ENCODE measurements around the gene TDRD1. TPM values are rescaled to one million over a fixed set of nuclear protein-coding genes. Genes with fewer than 3 reads are reported as not detected.
"Not testable (repeated sequence)": the region's sequence is repeated elsewhere in the genome, so short reads cannot be mapped to it uniquely, and the experiment has no call there.

The TDRD1 gene
- total RNA-seq: under 1 TPM; 0.05 to 0.16 TPM

DNA sequence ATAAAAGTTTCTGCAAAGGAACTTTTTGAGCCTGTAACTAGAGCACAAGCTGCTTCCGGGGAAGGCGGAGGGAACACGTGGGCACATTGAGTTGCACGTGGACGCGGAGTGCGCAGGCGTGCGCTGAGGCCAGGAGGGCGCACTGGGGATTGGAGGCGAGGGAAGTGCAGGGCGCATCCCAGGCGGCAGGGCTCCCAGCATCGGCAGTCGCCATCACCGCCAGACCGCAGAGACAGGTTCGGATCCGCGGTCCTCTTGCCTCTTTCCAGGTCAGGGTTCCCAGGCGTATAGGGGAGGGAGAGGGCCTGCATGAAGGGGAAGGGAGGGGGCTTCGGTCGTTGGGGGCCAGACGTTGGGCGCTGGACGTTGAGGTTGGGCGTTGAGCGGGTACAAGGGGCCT, at the start of gene TDRD1:
TDRD1 (plus strand) TSS at position 206 of the 400 bp plus-strand sequence. CDS start 8,479 bp downstream, outside the sequence.
- DNase-seq (no peak), ATAC-seq (no peak)
- intact Hi-C loops (cut with micrococcal nuclease): loop anchor here (10.0 kb wide), 1 partner anchor 366 kb away; no protein-coding TSS in a partner anchor
- Mint-ChIP-seq H3K27me3 (peaks cover 3% of the 10 kb centered on the region), H3K36me3 (ENCODE audit: low read depth) (no peaks in the 10 kb centered on the region), H3K4me3 (no peak within 1 kb of the TSS), H3K27ac (no peak within 1 kb of the TSS), H3K9me3 (no peaks in the 10 kb centered on the region), H3K4me1 (ENCODE audit: low read depth) (peaks cover 13% of the 10 kb centered on the region)
- TF ChIP-seq, protein P1, sequence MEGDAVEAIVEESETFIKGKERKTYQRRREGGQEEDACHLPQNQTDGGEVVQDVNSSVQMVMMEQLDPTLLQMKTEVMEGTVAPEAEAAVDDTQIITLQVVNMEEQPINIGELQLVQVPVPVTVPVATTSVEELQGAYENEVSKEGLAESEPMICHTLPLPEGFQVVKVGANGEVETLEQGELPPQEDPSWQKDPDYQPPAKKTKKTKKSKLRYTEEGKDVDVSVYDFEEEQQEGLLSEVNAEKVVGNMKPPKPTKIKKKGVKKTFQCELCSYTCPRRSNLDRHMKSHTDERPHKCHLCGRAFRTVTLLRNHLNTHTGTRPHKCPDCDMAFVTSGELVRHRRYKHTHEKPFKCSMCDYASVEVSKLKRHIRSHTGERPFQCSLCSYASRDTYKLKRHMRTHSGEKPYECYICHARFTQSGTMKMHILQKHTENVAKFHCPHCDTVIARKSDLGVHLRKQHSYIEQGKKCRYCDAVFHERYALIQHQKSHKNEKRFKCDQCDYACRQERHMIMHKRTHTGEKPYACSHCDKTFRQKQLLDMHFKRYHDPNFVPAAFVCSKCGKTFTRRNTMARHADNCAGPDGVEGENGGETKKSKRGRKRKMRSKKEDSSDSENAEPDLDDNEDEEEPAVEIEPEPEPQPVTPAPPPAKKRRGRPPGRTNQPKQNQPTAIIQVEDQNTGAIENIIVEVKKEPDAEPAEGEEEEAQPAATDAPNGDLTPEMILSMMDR (IDR thresholded peaks at IDR 0.05): no peak
- POLR2A ChIA-PET: no interaction called here
- CTCF ChIA-PET: no interaction called here

- CTCF ChIA-PET: no interaction called here
- Mint-ChIP-seq H3K27me3 (no peaks in the 10 kb centered on the region), H3K27ac (no peak overlapping the region), H3K4me1 (ENCODE audit: low read depth) (no peaks in the 10 kb centered on the region), H3K9me3 (no peaks in the 10 kb centered on the region), H3K4me3 (no peak overlapping the region), H3K36me3 (ENCODE audit: low read depth) (peaks cover 36% of the 10 kb centered on the region)
- ATAC-seq: no peak
- POLR2A ChIA-PET: no interaction called here
- no peak for DNase-seq
- TF ChIP-seq, protein P1 (IDR thresholded peaks at IDR 0.05): no peak
- intact Hi-C loops (cut with micrococcal nuclease): no loop called here
Measured at GRCh38 chr10:114131094-114131493, 48.1 kb upstream of the TDRD1 start.

DNA sequence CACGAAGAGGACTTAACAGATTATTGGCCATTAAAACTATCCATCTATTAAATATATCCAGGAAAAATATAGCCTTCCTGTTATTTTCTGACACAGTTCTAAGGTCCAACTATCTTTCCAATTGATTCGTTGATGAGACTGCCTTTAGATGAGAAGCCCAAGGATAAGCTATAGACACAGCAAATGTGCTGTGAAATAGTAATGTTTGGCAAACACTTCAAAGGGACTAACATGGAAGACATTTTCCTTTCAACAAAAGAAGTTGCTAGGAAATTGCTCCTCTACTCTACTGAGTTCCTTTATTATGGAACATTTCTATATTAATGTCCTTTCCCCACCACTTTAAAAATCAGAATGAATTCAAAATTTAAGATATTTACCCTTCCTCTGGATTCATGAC, 43.7 kb upstream of the TDRD1 start:
- intact Hi-C loops (cut with micrococcal nuclease): no loop called here

GRCh38 chr10:114138581-114138980, 40.6 kb upstream of the TDRD1 start:
- intact Hi-C loops (cut with micrococcal nuclease): no loop called here
- H3K9me3 Mint-ChIP-seq: no peaks in the 10 kb centered on the region
- H3K4me3 Mint-ChIP-seq: no peak overlapping the region
- no peak overlapping the region for H3K27ac Mint-ChIP-seq
- H3K27me3 Mint-ChIP-seq: no peaks in the 10 kb centered on the region
- H3K36me3 Mint-ChIP-seq (ENCODE audit: low read depth): peaks cover 13% of the 10 kb centered on the region
- no peak for DNase-seq
- H3K4me1 Mint-ChIP-seq (ENCODE audit: low read depth): no peaks in the 10 kb centered on the region
- no peak for ATAC-seq
- TF ChIP-seq, protein P1 (IDR thresholded peaks at IDR 0.05): no peak
- ChIA-PET POLR2A (no interaction called here), CTCF (no interaction called here)

More for the DNA sequence above, 43.7 kb upstream of the TDRD1 start:
- no peak for ATAC-seq
- ChIA-PET CTCF (no interaction called here), POLR2A (no interaction called here)
- H3K27ac Mint-ChIP-seq: no peak overlapping the region
- H3K36me3 Mint-ChIP-seq (ENCODE audit: low read depth): peaks cover 27% of the 10 kb centered on the region
- no peak for DNase-seq
- H3K4me3 Mint-ChIP-seq: no peak overlapping the region
- no peaks in the 10 kb centered on the region for H3K9me3 Mint-ChIP-seq
- no peaks in the 10 kb centered on the region for H3K4me1 Mint-ChIP-seq (ENCODE audit: low read depth)
- H3K27me3 Mint-ChIP-seq: no peaks in the 10 kb centered on the region
- TF ChIP-seq, protein P1 (IDR thresholded peaks at IDR 0.05): no peak

DNA sequence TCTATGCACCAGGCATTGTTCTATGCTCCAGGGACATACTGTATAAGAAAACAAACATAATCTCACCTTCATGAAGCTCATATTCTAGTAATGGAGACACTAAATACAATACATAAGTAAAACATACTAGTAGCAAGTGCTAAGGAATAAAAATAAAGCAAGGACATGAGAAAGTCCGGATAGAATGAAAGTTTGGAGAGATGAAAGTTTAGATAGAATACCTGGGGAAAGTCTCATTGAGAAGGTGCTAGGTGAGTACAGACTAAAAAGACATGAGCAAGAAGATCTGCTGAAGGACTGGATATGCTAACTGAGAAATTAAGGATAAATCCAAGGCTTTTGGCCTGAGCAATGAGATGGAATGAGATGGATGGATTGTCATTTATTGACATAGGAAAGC, 39.1 kb upstream of the TDRD1 start:
- H3K27ac Mint-ChIP-seq: no peak overlapping the region

GRCh38 chr10:114140827-114141226, 38.3 kb upstream of the TDRD1 start:
- POLR2A ChIA-PET; H3K27me3 Mint-ChIP-seq; ATAC-seq; H3K4me1 Mint-ChIP-seq (ENCODE audit: low read depth); H3K36me3 Mint-ChIP-seq (ENCODE audit: low read depth); H3K4me3 Mint-ChIP-seq; DNase-seq; H3K27ac Mint-ChIP-seq; H3K9me3 Mint-ChIP-seq; intact Hi-C loops (cut with micrococcal nuclease): not testable (repeated sequence)
- CTCF ChIA-PET: interaction anchor here (0.6 kb wide), 2 partner anchors 33 to 1794 kb away, joined by 3 read pairs; no protein-coding TSS in a partner anchor

More for the DNA sequence above, 39.1 kb upstream of the TDRD1 start:
- Mint-ChIP-seq H3K9me3 (no peaks in the 10 kb centered on the region), H3K4me3 (no peak overlapping the region), H3K4me1 (ENCODE audit: low read depth) (no peaks in the 10 kb centered on the region), H3K27me3 (no peaks in the 10 kb centered on the region), H3K36me3 (ENCODE audit: low read depth) (peaks cover 10% of the 10 kb centered on the region)
- intact Hi-C loops (cut with micrococcal nuclease): no loop called here
- TF ChIP-seq, protein P1 (IDR thresholded peaks at IDR 0.05): no peak
- no peak for ATAC-seq
- ChIA-PET POLR2A (no interaction called here), CTCF (interaction anchor here (0.6 kb wide), 1 partner anchor 1793 kb away, joined by 3 read pairs; no protein-coding TSS in a partner anchor)
- DNase-seq: no peak
